DOHH2 (cell line): Measurements from ENCODE around the gene LARGE1.

ENCODE experiments used
- H3F3A ChIP-seq: fragments of 200-600 bp; sonication (generic), shearing (Covaris generic); 2 replicates; pipeline ENCODE4 v1.6.0; 2016; ENCODE audit warnings: antibody characterized with exemption, mild to moderate bottlenecking; ENCODE audit not compliant: control insufficient read depth, insufficient read depth
- H3K27ac ChIP-seq: fragments of 200-600 bp; sonication (generic); 2 replicates; pipeline ENCODE4 v1.5.1; 2014; ENCODE audit warnings: low read depth, mild to moderate bottlenecking, low read length, moderate library complexity
- H3K27me3 ChIP-seq: fragments of 200-600 bp; sonication (generic); 2 replicates; pipeline ENCODE4 v1.6.1; 2014; ENCODE audit warnings: mild to moderate bottlenecking, low read length, mixed read lengths; ENCODE audit not compliant: control insufficient read depth
- H3K36me3 ChIP-seq: fragments of 200-600 bp; sonication (generic); 2 replicates; pipeline ENCODE4 v1.6.1; 2014; ENCODE audit warnings: mild to moderate bottlenecking, low read length, moderate library complexity, mixed read lengths; ENCODE audit not compliant: control insufficient read depth
- H3K4me1 ChIP-seq: fragments of 200-600 bp; sonication (generic); 2 replicates; pipeline ENCODE4 v1.6.1; 2014; ENCODE audit warnings: mild to moderate bottlenecking, low read length, mixed read lengths; ENCODE audit not compliant: control insufficient read depth
- H3K4me2 ChIP-seq: fragments of 200-600 bp; sonication (generic); 2 replicates; pipeline ENCODE4 v1.6.0; 2014; ENCODE audit warnings: mild to moderate bottlenecking, low read length, moderate library complexity
- H3K4me3 ChIP-seq: fragments of 200-600 bp; sonication (generic); 2 replicates; pipeline ENCODE4 v1.5.1; 2014; ENCODE audit warnings: mild to moderate bottlenecking, low read length, mixed read lengths
- H3K79me2 ChIP-seq: fragments of 200-600 bp; sonication (generic); 2 replicates; pipeline ENCODE4 v1.6.1; 2014; ENCODE audit warnings: mild to moderate bottlenecking, low read length, mixed read lengths; ENCODE audit not compliant: control insufficient read depth
- H3K9me2 ChIP-seq: fragments of 200-600 bp; sonication (generic); replicated peaks from 2 replicates; pipeline ENCODE4 v1.6.1; 2014; ENCODE audit warnings: mild to moderate bottlenecking, low read length, mixed read lengths; ENCODE audit not compliant: control insufficient read depth
- H3K9me3 ChIP-seq: fragments of 200-600 bp; sonication (generic); 2 replicates; pipeline ENCODE4 v1.6.1; 2014; ENCODE audit warnings: antibody characterized with exemption, low read length, mixed read lengths; ENCODE audit not compliant: control insufficient read depth, insufficient read depth
- H4K20me1 ChIP-seq: fragments of 200-600 bp; sonication (generic); 2 replicates; pipeline ENCODE4 v1.6.0; 2014; ENCODE audit warnings: low read depth, mild to moderate bottlenecking, antibody characterized with exemption, low read length, moderate library complexity; ENCODE audit not compliant: control insufficient read depth, insufficient read depth
- CTCF ChIP-seq: fragments of 200-600 bp; sonication (generic); IDR thresholded peaks from one replicate; pipeline ENCODE4 v1.5.1; 2014; ENCODE audit warnings: antibody characterized with exemption, mild to moderate bottlenecking, low read depth, low read length; ENCODE audit not compliant: poor library complexity, severe bottlenecking
- EZH2phosphoT487 ChIP-seq: fragments of 200-600 bp; sonication (generic); IDR thresholded peaks from 2 replicates; pipeline ENCODE4 v1.6.1; 2017; ENCODE audit warnings: borderline replicate concordance, mild to moderate bottlenecking, antibody characterized with exemption, low read length, moderate library complexity, mixed read lengths

LARGE1 gene

GRCh38 chr22:33841281-33842005, 78.8 kb downstream of the LARGE1 start:
- no peaks in the 10 kb centered on the region for H3F3A ChIP-seq
- no peak overlapping the region for H3K27ac ChIP-seq
- no peaks in the 10 kb centered on the region for H3K9me3 ChIP-seq
- no peak overlapping the region for H3K4me3 ChIP-seq
- H4K20me1 ChIP-seq = no peaks in the 10 kb centered on the region
- no peak overlapping the region for H3K4me2 ChIP-seq
- H3K4me1 ChIP-seq = no peaks in the 10 kb centered on the region
- H3K9me2 ChIP-seq = no peaks in the 10 kb centered on the region
- TF ChIP-seq CTCF (no peak), EZH2phosphoT487 (no peak)
- no peaks in the 10 kb centered on the region for H3K36me3 ChIP-seq
- H3K27me3 ChIP-seq = no peaks in the 10 kb centered on the region
- H3K79me2 ChIP-seq = no peaks in the 10 kb centered on the region

- H3F3A ChIP-seq = no peaks in the 10 kb centered on the region
- no peaks in the 10 kb centered on the region for H4K20me1 ChIP-seq
- no peaks in the 10 kb centered on the region for H3K36me3 ChIP-seq
- no peak overlapping the region for H3K4me3 ChIP-seq
- no peak overlapping the region for H3K27ac ChIP-seq
- H3K9me2 ChIP-seq = no peaks in the 10 kb centered on the region
- no peaks in the 10 kb centered on the region for H3K4me1 ChIP-seq
- H3K79me2 ChIP-seq = no peaks in the 10 kb centered on the region
- no peak overlapping the region for H3K4me2 ChIP-seq
- TF ChIP-seq EZH2phosphoT487 (no peak), CTCF (no peak)
- no peaks in the 10 kb centered on the region for H3K27me3 ChIP-seq
- no peaks in the 10 kb centered on the region for H3K9me3 ChIP-seq
Observed at GRCh38 chr22:33838644-33839043, 81.6 kb downstream of the LARGE1 start.

DNA sequence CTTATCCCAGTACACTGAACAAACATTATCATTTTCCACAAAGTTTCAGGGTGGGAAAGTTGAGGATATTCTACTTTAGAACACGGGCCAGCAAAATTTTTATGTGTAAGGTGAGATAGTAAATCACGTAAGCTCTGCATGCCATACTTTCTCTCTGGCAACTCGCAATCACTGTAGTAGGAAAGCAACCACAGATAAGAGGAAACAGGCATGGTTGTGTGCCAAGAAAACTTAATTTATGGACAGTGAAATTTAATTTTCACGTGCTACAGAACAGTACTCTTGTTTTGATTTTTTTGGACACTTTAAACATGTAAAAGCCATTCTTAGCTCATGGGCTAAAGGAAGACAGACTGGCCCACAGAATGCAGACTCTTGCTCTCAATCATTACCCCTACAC, 82.5 kb downstream of the LARGE1 start:
- no peak overlapping the region for H3K4me2 ChIP-seq

More for the DNA sequence above, 82.5 kb downstream of the LARGE1 start:
- TF ChIP-seq CTCF = no peak
- TF ChIP-seq EZH2phosphoT487 = no peak
- no peaks in the 10 kb centered on the region for H3K27me3 ChIP-seq
- no peaks in the 10 kb centered on the region for H3K9me3 ChIP-seq
- no peaks in the 10 kb centered on the region for H3K4me1 ChIP-seq
- H3F3A ChIP-seq = no peaks in the 10 kb centered on the region
- H3K4me3 ChIP-seq = no peak overlapping the region
- H3K79me2 ChIP-seq = no peaks in the 10 kb centered on the region
- H3K27ac ChIP-seq = no peak overlapping the region
- H3K36me3 ChIP-seq = no peaks in the 10 kb centered on the region
- no peaks in the 10 kb centered on the region for H4K20me1 ChIP-seq
- no peaks in the 10 kb centered on the region for H3K9me2 ChIP-seq
